ENCODE results near the gene CAMSAP3. TPM values are rescaled to one million over a fixed set of nuclear protein-coding genes. Genes with fewer than 3 reads are reported as not detected.
"Not testable (repeated sequence)": the region's sequence is repeated elsewhere in the genome, so short reads cannot be mapped to it uniquely, and the experiment has no call there.

The CAMSAP3 gene
- total and polyA plus RNA-seq, 7 experiments from 2014 or later = 0.06 to 0.76 (median 0.20) TPM; not detected in 1

GRCh38 chr19:7570761-7571160, 24.9 kb upstream of the CAMSAP3 start:
- ChIA-PET CTCF (interaction anchor here (0.6 kb wide), 1 partner anchor 464 kb away, joined by 3 read pairs; no protein-coding TSS in a partner anchor), POLR2A (no interaction called here)
- no peaks in the 10 kb centered on the region for H3K9me3 ChIP-seq (ENCODE audit: control insufficient read depth in 2 of 3, low read length in 3 of 3)
- peaks cover 0 to 4% (median 0%) of the 10 kb centered on the region in 7 donors for H3K4me1 Mint-ChIP-seq
- H3K4me1 ChIP-seq (ENCODE audit: control insufficient read depth in 2 of 2, insufficient read depth in 2 of 2, low read length in 2 of 2) = no peaks in the 10 kb centered on the region
- intact Hi-C loops (cut with micrococcal nuclease) = no loop called here
- no peaks in the 10 kb centered on the region for H3K9me3 Mint-ChIP-seq
- H3K4me3 Mint-ChIP-seq = no peak overlapping the region
- peaks cover 0 to 6% (median 2%) of the 10 kb centered on the region in 5 donors for H3K27me3 Mint-ChIP-seq
- H3K27me3 ChIP-seq (ENCODE audit: control insufficient read depth in 2 of 2, insufficient read depth in 2 of 2, low read length in 2 of 2) = no peaks in the 10 kb centered on the region
- no peak overlapping the region for H3K27ac Mint-ChIP-seq
- no peaks in the 10 kb centered on the region for H3K36me3 Mint-ChIP-seq
- H3K4me3 ChIP-seq (ENCODE audit: low read length) = no peak overlapping the region
- H3K36me3 ChIP-seq (ENCODE audit: control insufficient read depth in 2 of 3, insufficient read depth in 3 of 3, low read length in 3 of 3) = no peaks in the 10 kb centered on the region
- DNase-seq (no peak), ATAC-seq (no peak)
- no peak overlapping the region for H3K27ac ChIP-seq (ENCODE audit: low read depth, low read length)

GRCh38 chr19:7575434-7576040, 20.1 kb upstream of the CAMSAP3 start:
- no peaks in the 10 kb centered on the region for H3K4me1 Mint-ChIP-seq
- no peaks in the 10 kb centered on the region for H3K9me3 ChIP-seq (ENCODE audit: control insufficient read depth in 2 of 3, low read length in 3 of 3)

GRCh38 chr19:7577422-7577821, 18.2 kb upstream of the CAMSAP3 start:
- ATAC-seq; H3K9me3 ChIP-seq (ENCODE audit: control insufficient read depth in 2 of 3, low read length in 3 of 3); intact Hi-C loops (cut with micrococcal nuclease); H3K36me3 Mint-ChIP-seq; H3K4me3 Mint-ChIP-seq; POLR2A ChIA-PET; H3K27ac ChIP-seq (ENCODE audit: low read depth, low read length); H3K27ac Mint-ChIP-seq; H3K27me3 ChIP-seq (ENCODE audit: control insufficient read depth in 2 of 2, insufficient read depth in 2 of 2, low read length in 2 of 2); H3K36me3 ChIP-seq (ENCODE audit: control insufficient read depth in 2 of 3, insufficient read depth in 3 of 3, low read length in 3 of 3); DNase-seq; CTCF ChIA-PET; H3K4me1 ChIP-seq (ENCODE audit: control insufficient read depth in 2 of 2, insufficient read depth in 2 of 2, low read length in 2 of 2); H3K4me1 Mint-ChIP-seq; H3K9me3 Mint-ChIP-seq; H3K4me3 ChIP-seq (ENCODE audit: low read length): not testable (repeated sequence)
- peaks cover 0 to 11% (median 9%) of the 10 kb centered on the region in 5 donors for H3K27me3 Mint-ChIP-seq

More at GRCh38 chr19:7575434-7576040, 20.1 kb upstream of the CAMSAP3 start:
- Mint-ChIP-seq H3K36me3 (no peaks in the 10 kb centered on the region), H3K4me3 (no peak overlapping the region), H3K27me3 (peaks cover 0 to 11% (median 9%) of the 10 kb centered on the region in 5 donors), H3K27ac (no peak overlapping the region), H3K9me3 (peaks cover 0 to 1% (median 0%) of the 10 kb centered on the region in 11 donors)
- DNase-seq = no peak
- Histone ChIP-seq H3K36me3 (ENCODE audit: control insufficient read depth in 2 of 3, insufficient read depth in 3 of 3, low read length in 3 of 3) (no peaks in the 10 kb centered on the region), H3K27ac (ENCODE audit: low read depth, low read length) (no peak overlapping the region), H3K4me1 (ENCODE audit: control insufficient read depth in 2 of 2, insufficient read depth in 2 of 2, low read length in 2 of 2) (no peaks in the 10 kb centered on the region), H3K27me3 (ENCODE audit: control insufficient read depth in 2 of 2, insufficient read depth in 2 of 2, low read length in 2 of 2) (no peaks in the 10 kb centered on the region), H3K4me3 (ENCODE audit: low read length) (no peak overlapping the region)
- POLR2A ChIA-PET = no interaction called here
- CTCF ChIA-PET = interaction anchor here (0.7 kb wide), 1 partner anchor 195 kb away, joined by 5 read pairs; no protein-coding TSS in a partner anchor
- intact Hi-C loops (cut with micrococcal nuclease) = no loop called here
- ATAC-seq = peak; percentile 73

- CTCF ChIA-PET = no interaction called here
These were observed 17.5 kb upstream of the CAMSAP3 start for GRCh38 chr19:7578127-7578526.

GRCh38 chr19:7579182-7579581, 16.5 kb upstream of the CAMSAP3 start:
- no peak overlapping the region for H3K4me3 Mint-ChIP-seq
- H3K27me3 Mint-ChIP-seq = peaks cover 0 to 11% (median 9%) of the 10 kb centered on the region in 5 donors
- Histone ChIP-seq H3K9me3 (ENCODE audit: control insufficient read depth in 2 of 3, low read length in 3 of 3) (no peaks in the 10 kb centered on the region), H3K36me3 (ENCODE audit: control insufficient read depth in 2 of 3, insufficient read depth in 3 of 3, low read length in 3 of 3) (no peaks in the 10 kb centered on the region), H3K4me3 (ENCODE audit: low read length) (no peak overlapping the region), H3K27ac (ENCODE audit: low read depth, low read length) (no peak overlapping the region), H3K27me3 (ENCODE audit: control insufficient read depth in 2 of 2, insufficient read depth in 2 of 2, low read length in 2 of 2) (no peaks in the 10 kb centered on the region), H3K4me1 (ENCODE audit: control insufficient read depth in 2 of 2, insufficient read depth in 2 of 2, low read length in 2 of 2) (no peaks in the 10 kb centered on the region)
- intact Hi-C loops (cut with micrococcal nuclease) = no loop called here
- peaks cover 0 to 1% (median 0%) of the 10 kb centered on the region in 11 donors for H3K9me3 Mint-ChIP-seq
- H3K4me1 Mint-ChIP-seq = no peaks in the 10 kb centered on the region
- ATAC-seq = no peak
- ChIA-PET CTCF (interaction anchor here (0.6 kb wide), 1 partner anchor 358 kb away, joined by 3 read pairs; no protein-coding TSS in a partner anchor), POLR2A (interaction anchor here (0.6 kb wide), 1 partner anchor 137 kb away, joined by 4 read pairs; no protein-coding TSS in a partner anchor)
- DNase-seq = no peak
- no peaks in the 10 kb centered on the region for H3K36me3 Mint-ChIP-seq
- no peak overlapping the region for H3K27ac Mint-ChIP-seq

More at GRCh38 chr19:7578127-7578526, 17.5 kb upstream of the CAMSAP3 start:
- no peak overlapping the region for H3K4me3 Mint-ChIP-seq
- POLR2A ChIA-PET = no interaction called here
- Histone ChIP-seq H3K27ac (ENCODE audit: low read depth, low read length) (no peak overlapping the region), H3K9me3 (ENCODE audit: control insufficient read depth in 2 of 3, low read length in 3 of 3) (no peaks in the 10 kb centered on the region), H3K27me3 (ENCODE audit: control insufficient read depth in 2 of 2, insufficient read depth in 2 of 2, low read length in 2 of 2) (no peaks in the 10 kb centered on the region), H3K4me1 (ENCODE audit: control insufficient read depth in 2 of 2, insufficient read depth in 2 of 2, low read length in 2 of 2) (no peaks in the 10 kb centered on the region), H3K36me3 (ENCODE audit: control insufficient read depth in 2 of 3, insufficient read depth in 3 of 3, low read length in 3 of 3) (no peaks in the 10 kb centered on the region), H3K4me3 (ENCODE audit: low read length) (no peak overlapping the region)
- H3K27ac Mint-ChIP-seq = no peak overlapping the region
- DNase-seq (no peak), ATAC-seq (no peak)
- no peaks in the 10 kb centered on the region for H3K36me3 Mint-ChIP-seq
- H3K4me1 Mint-ChIP-seq = no peaks in the 10 kb centered on the region
- intact Hi-C loops (cut with micrococcal nuclease) = no loop called here
- peaks cover 0 to 1% (median 0%) of the 10 kb centered on the region in 11 donors for H3K9me3 Mint-ChIP-seq
- H3K27me3 Mint-ChIP-seq = peaks cover 0 to 11% (median 9%) of the 10 kb centered on the region in 5 donors

- Histone ChIP-seq H3K27me3 (ENCODE audit: control insufficient read depth in 2 of 2, insufficient read depth in 2 of 2, low read length in 2 of 2) (no peaks in the 10 kb centered on the region), H3K4me3 (ENCODE audit: low read length) (no peak overlapping the region), H3K4me1 (ENCODE audit: control insufficient read depth in 2 of 2, insufficient read depth in 2 of 2, low read length in 2 of 2) (no peaks in the 10 kb centered on the region), H3K36me3 (ENCODE audit: control insufficient read depth in 2 of 3, insufficient read depth in 3 of 3, low read length in 3 of 3) (no peaks in the 10 kb centered on the region), H3K27ac (ENCODE audit: low read depth, low read length) (no peak overlapping the region), H3K9me3 (ENCODE audit: control insufficient read depth in 2 of 3, low read length in 3 of 3) (no peaks in the 10 kb centered on the region)
- Mint-ChIP-seq H3K4me3 (no peak overlapping the region), H3K9me3 (peaks cover 0 to 1% (median 0%) of the 10 kb centered on the region in 11 donors), H3K27ac (no peak overlapping the region), H3K36me3 (no peaks in the 10 kb centered on the region), H3K27me3 (peaks cover 0 to 4% (median 0%) of the 10 kb centered on the region in 5 donors), H3K4me1 (peaks cover 0 to 3% (median 0%) of the 10 kb centered on the region in 7 donors)
- ATAC-seq (no peak), DNase-seq (no peak)
- ChIA-PET CTCF (no interaction called here), POLR2A (no interaction called here)
- intact Hi-C loops (cut with micrococcal nuclease) = no loop called here
These were observed 13.2 kb upstream of the CAMSAP3 start for GRCh38 chr19:7582446-7582845.

GRCh38 chr19:7589822-7590221, 5.8 kb upstream of the CAMSAP3 start:
- Histone ChIP-seq H3K4me3 (ENCODE audit: low read length) (no peak overlapping the region), H3K27me3 (ENCODE audit: control insufficient read depth in 2 of 2, insufficient read depth in 2 of 2, low read length in 2 of 2) (no peaks in the 10 kb centered on the region), H3K36me3 (ENCODE audit: control insufficient read depth in 2 of 3, insufficient read depth in 3 of 3, low read length in 3 of 3) (no peaks in the 10 kb centered on the region), H3K9me3 (ENCODE audit: control insufficient read depth in 2 of 3, low read length in 3 of 3) (no peaks in the 10 kb centered on the region), H3K4me1 (ENCODE audit: control insufficient read depth in 2 of 2, insufficient read depth in 2 of 2, low read length in 2 of 2) (no peaks in the 10 kb centered on the region), H3K27ac (ENCODE audit: low read depth, low read length) (no peak overlapping the region)
- no peak overlapping the region for H3K4me3 Mint-ChIP-seq
- H3K4me1 Mint-ChIP-seq = peaks cover 0 to 3% (median 0%) of the 10 kb centered on the region in 7 donors
- ChIA-PET POLR2A (no interaction called here), CTCF (no interaction called here)
- peaks cover 9 to 30% (median 16%) of the 10 kb centered on the region in 5 donors for H3K27me3 Mint-ChIP-seq
- intact Hi-C loops (cut with micrococcal nuclease) = no loop called here
- H3K9me3 Mint-ChIP-seq = no peaks in the 10 kb centered on the region
- no peak overlapping the region for H3K27ac Mint-ChIP-seq
- DNase-seq (no peak), ATAC-seq (no peak)
- no peaks in the 10 kb centered on the region for H3K36me3 Mint-ChIP-seq

Measured in naive thymus-derived CD4-positive, alpha-beta T cell (primary cell).